GM12878 (cell line): ENCODE results near the gene SPTBN1. TPM values are rescaled to one million over a fixed set of nuclear protein-coding genes. Genes with fewer than 3 reads are reported as not detected.

ENCODE experiments used
- CBX5 ChIP-seq: sonication (generic); IDR thresholded peaks from 2 replicates; pipeline ENCODE4 v1.6.1; 2016; ENCODE audit warnings: low read depth, moderate library complexity, mild to moderate bottlenecking, inconsistent platforms
- CHD4 ChIP-seq: fragments of 200-600 bp; sonication (generic); IDR thresholded peaks from 2 replicates; pipeline ENCODE4 v1.6.1; 2016; ENCODE audit warnings: mild to moderate bottlenecking
- CUX1 ChIP-seq: IDR thresholded peaks from 2 replicates; pipeline ENCODE4 v1.6.1; 2012; ENCODE audit warnings: improper control_type of control experiment, low read depth, low read length; ENCODE audit not compliant: insufficient replicate concordance
- MTA3 ChIP-seq: IDR thresholded peaks from 2 replicates; pipeline ENCODE4 v1.6.1; 2012; ENCODE audit warnings: low read length, inconsistent platforms, borderline replicate concordance
- MYC ChIP-seq: IDR thresholded peaks from 2 replicates; pipeline ENCODE4 v1.6.1; 2011; ENCODE audit warnings: mild to moderate bottlenecking, low read length, moderate library complexity, inconsistent platforms; ENCODE audit not compliant: insufficient read depth, insufficient replicate concordance, insufficient read length, severe bottlenecking
- NFIC ChIP-seq: IDR thresholded peaks from 2 replicates; pipeline ENCODE4 v1.6.1; 2012; ENCODE audit warnings: low read depth, mild to moderate bottlenecking, inconsistent platforms, low read length, moderate library complexity
- NFYA ChIP-seq: IDR thresholded peaks from 2 replicates; pipeline ENCODE4 v1.6.1; 2011; ENCODE audit warnings: low read depth, mild to moderate bottlenecking, low read length, improper control_type of control experiment, borderline replicate concordance
- POU2F2 ChIP-seq: IDR thresholded peaks from 3 replicates; pipeline ENCODE4 v1.6.1; 2011; ENCODE audit warnings: low read depth, mild to moderate bottlenecking, low read length, borderline replicate concordance
- RAD51 ChIP-seq: fragments of 450-650 bp; IDR thresholded peaks from 2 replicates; pipeline ENCODE4 v1.6.1; 2016; ENCODE audit warnings: moderate library complexity, mild to moderate bottlenecking, inconsistent platforms
- RCOR1 ChIP-seq: conservative IDR thresholded peaks from 2 replicates; pipeline ENCODE4 v1.6.1; 2012; ENCODE audit warnings: low read depth, low read length, improper control_type of control experiment
- RELA ChIP-seq: fragments of 450-650 bp; IDR thresholded peaks from 2 replicates; pipeline ENCODE4 v1.8.0; 2014; ENCODE audit warnings: borderline replicate concordance; ENCODE audit not compliant: partially characterized antibody
- RUNX3 ChIP-seq: IDR thresholded peaks from 2 replicates; pipeline ENCODE4 v1.6.1; 2012; ENCODE audit warnings: low read length, inconsistent platforms
- SMAD1 ChIP-seq: fragments of 450-650 bp; IDR thresholded peaks from 2 replicates; pipeline ENCODE4 v1.6.1; 2018; ENCODE audit warnings: mild to moderate bottlenecking, low read depth; ENCODE audit not compliant: partially characterized antibody
- SMAD5 ChIP-seq: IDR thresholded peaks from 2 replicates; pipeline ENCODE4 v1.6.1; 2016; ENCODE audit warnings: antibody characterized with exemption, low read depth
- SPI1 ChIP-seq: IDR thresholded peaks from 2 replicates; pipeline ENCODE4 v1.6.1; 2011; ENCODE audit warnings: low read depth, mild to moderate bottlenecking, low read length, moderate library complexity, borderline replicate concordance; ENCODE audit not compliant: insufficient read depth
- TCF12 ChIP-seq: IDR thresholded peaks from 2 replicates; pipeline ENCODE4 v1.6.1; 2011; ENCODE audit warnings: low read depth, mild to moderate bottlenecking, low read length
- USF2 ChIP-seq: IDR thresholded peaks from 2 replicates; pipeline ENCODE4 v1.6.1; 2011; ENCODE audit warnings: low read depth, low read length, improper control_type of control experiment, borderline replicate concordance
- polyA plus RNA-seq, 11 experiments: library from polyadenylated mRNA; depleted of rRNA in 4 of 11; unstranded in 6 of 11; stranded (reverse) in 5 of 11; fragments of >200 nt; fragmentation: Nextera tagmentation in 4 of 11; fragmentation: Illumina TruSeq in 1 of 11; extraction: Ambion mirVana in 4 of 11; extraction: Trizol in 1 of 11; gene quantifications; 1 replicate in 1 of 11; 2 replicates in 10 of 11; pipeline versions ENCODE4 v1.2.1 to v1.2.3, GENCODE V29; 2011 to 2016; ENCODE audit warnings: inconsistent platforms in 2 of 11, missing spikeins in 2 of 11, low read depth in 1 of 11
- total RNA-seq, 4 experiments: library from RNA; depleted of rRNA in 3 of 4; stranded (reverse); fragments of >200 nt in 3 of 4; fragmentation: Illumina TruSeq in 1 of 4; extraction: Trizol in 1 of 4; gene quantifications; 2 replicates each; pipeline versions ENCODE4 v1.2.1 to v1.2.3, GENCODE V29; 2013 to 2021
- TF ChIP-seq, protein P1 (sequence below): fragments of 450-650 bp; IDR thresholded peaks from 2 replicates; pipeline ENCODE4 v1.6.1; 2016; ENCODE audit warnings: mild to moderate bottlenecking, moderate library complexity, borderline replicate concordance

The SPTBN1 gene
- total and polyA plus RNA-seq, 10 of the 15 experiments (the other 5 are each of a cell fraction or from before 2014, with no cell fraction given) = 20.6 to 154 (median 76.7) TPM

GRCh38 chr2:54680397-54681041 lies 224.4 kb downstream of the SPTBN1 start (continued):
- TF ChIP-seq CUX1 = peak; percentile 90
- peak; percentile 71; the same call in 1 of the 2 replicates for TF ChIP-seq MTA3
- no peak for TF ChIP-seq NFYA
- no peak for TF ChIP-seq SMAD5
- TF ChIP-seq TCF12 = peak; percentile 72
- peak; percentile 97 for TF ChIP-seq NFIC
- TF ChIP-seq SPI1 = no peak
- no peak for TF ChIP-seq SMAD1
- TF ChIP-seq CHD4 = 0 out of 2 replicates have a peak, but pooled peaks have one; percentile 15
- no peak for TF ChIP-seq MYC
- TF ChIP-seq RUNX3 = peak; percentile 96
- TF ChIP-seq, protein P1, sequence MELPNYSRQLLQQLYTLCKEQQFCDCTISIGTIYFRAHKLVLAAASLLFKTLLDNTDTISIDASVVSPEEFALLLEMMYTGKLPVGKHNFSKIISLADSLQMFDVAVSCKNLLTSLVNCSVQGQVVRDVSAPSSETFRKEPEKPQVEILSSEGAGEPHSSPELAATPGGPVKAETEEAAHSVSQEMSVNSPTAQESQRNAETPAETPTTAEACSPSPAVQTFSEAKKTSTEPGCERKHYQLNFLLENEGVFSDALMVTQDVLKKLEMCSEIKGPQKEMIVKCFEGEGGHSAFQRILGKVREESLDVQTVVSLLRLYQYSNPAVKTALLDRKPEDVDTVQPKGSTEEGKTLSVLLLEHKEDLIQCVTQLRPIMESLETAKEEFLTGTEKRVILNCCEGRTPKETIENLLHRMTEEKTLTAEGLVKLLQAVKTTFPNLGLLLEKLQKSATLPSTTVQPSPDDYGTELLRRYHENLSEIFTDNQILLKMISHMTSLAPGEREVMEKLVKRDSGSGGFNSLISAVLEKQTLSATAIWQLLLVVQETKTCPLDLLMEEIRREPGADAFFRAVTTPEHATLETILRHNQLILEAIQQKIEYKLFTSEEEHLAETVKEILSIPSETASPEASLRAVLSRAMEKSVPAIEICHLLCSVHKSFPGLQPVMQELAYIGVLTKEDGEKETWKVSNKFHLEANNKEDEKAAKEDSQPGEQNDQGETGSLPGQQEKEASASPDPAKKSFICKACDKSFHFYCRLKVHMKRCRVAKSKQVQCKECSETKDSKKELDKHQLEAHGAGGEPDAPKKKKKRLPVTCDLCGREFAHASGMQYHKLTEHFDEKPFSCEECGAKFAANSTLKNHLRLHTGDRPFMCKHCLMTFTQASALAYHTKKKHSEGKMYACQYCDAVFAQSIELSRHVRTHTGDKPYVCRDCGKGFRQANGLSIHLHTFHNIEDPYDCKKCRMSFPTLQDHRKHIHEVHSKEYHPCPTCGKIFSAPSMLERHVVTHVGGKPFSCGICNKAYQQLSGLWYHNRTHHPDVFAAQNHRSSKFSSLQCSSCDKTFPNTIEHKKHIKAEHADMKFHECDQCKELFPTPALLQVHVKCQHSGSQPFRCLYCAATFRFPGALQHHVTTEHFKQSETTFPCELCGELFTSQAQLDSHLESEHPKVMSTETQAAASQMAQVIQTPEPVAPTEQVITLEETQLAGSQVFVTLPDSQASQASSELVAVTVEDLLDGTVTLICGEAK = no peak
- TF ChIP-seq CBX5 = no peak
- TF ChIP-seq RELA = no peak
- no peak for TF ChIP-seq RAD51
- TF ChIP-seq RCOR1 = 0 out of 2 replicates have a peak, but pooled peaks have one; percentile 60
- TF ChIP-seq USF2 = no peak
- peak; percentile 65 for TF ChIP-seq POU2F2
